Right lobe of liver (tissue), 6 donors: Measurements from ENCODE around the gene SEMA6B. TPM values are rescaled to one million over a fixed set of nuclear protein-coding genes. Genes with fewer than 3 reads are reported as not detected.

Experiments used
- ATAC-seq, 4 donors: fragments of 200-7000 bp; cut with Tn5 transposase; one replicate each; pipeline ENCODE4 v1.9.1; 2020; ENCODE audit warnings: mild to moderate bottlenecking in 4 of 4, moderate library complexity in 4 of 4
- DNase-seq, 3 donors: peaks; one replicate each; pipeline ENCODE4 v3.0.0-alpha.2; 2020
- H3K27ac ChIP-seq, 3 donors: fragments of 200-600 bp; one replicate each; pipeline ENCODE4 v1.8.0; 2022
- H3K27me3 ChIP-seq, 2 donors: fragments of 200-600 bp; one replicate each; pipeline ENCODE4 v1.8.0; 2022
- H3K36me3 ChIP-seq, 4 donors: fragments of 200-600 bp; sonication (generic) in 1 of 4; one replicate each; pipeline versions ENCODE4 v1.5.1 to v1.8.0; 2017 to 2022; ENCODE audit warnings: control low read depth in 1 of 4
- H3K4me1 ChIP-seq, 4 donors: fragments of 200-600 bp; sonication (generic) in 1 of 4; one replicate each; pipeline versions ENCODE4 v1.5.1 to v1.8.0; 2017 to 2022; ENCODE audit warnings: control low read depth in 1 of 4
- H3K4me3 ChIP-seq, 3 donors: fragments of 200-600 bp; one replicate each; pipeline ENCODE4 v1.8.0; 2022
- H3K9me3 ChIP-seq, 4 donors: fragments of 200-600 bp; sonication (generic) in 1 of 4; one replicate each; pipeline versions ENCODE4 v1.5.1 to v1.8.0; 2017 to 2022; ENCODE audit warnings: control low read depth in 1 of 4
- POLR2A ChIP-seq: fragments of 450-650 bp; IDR thresholded peaks from one replicate; pipeline ENCODE4 v1.6.1; 2017; ENCODE audit warnings: antibody characterized with exemption, mild to moderate bottlenecking
- WGBS: methylation state at CpG from one replicate; pipeline ENCODE4 v1.1.6; 2018; ENCODE audit warnings: low coverage, low lambda C conversion rate; ENCODE audit not compliant: insufficient coverage; ENCODE audit errors: missing lambda C conversion rate; 5-methylcytosine and 5-hydroxymethylcytosine counted together
- intact Hi-C, 2 donors: fragments of 100-400 bp; cut with DNase I; formaldehyde crosslinking; loops; one replicate each; pipeline versions ENCODE4 v1.11.2 to v1.14.1; 2022
- total RNA-seq, 6 experiments: library from RNA; depleted of rRNA in 2 of 6; stranded (reverse); fragments of >200 nt in 2 of 6; fragmentation: NEBNext Ultra II Directional in 3 of 6; extraction: Animal tissue kit (Norgen Biotek cat#: 25700) in 3 of 6; gene quantifications; one replicate each; pipeline versions ENCODE4 v1.1.0 to v1.2.4, GENCODE V29; 2016 to 2023
- TF ChIP-seq, protein P1 (sequence below), 4 donors: fragments of 200-600 bp in 3 of 4; fragments of 450-650 bp in 1 of 4; IDR thresholded peaks; one replicate each; pipeline versions ENCODE4 v1.5.1 to v1.8.0; 2016 to 2022; ENCODE audit warnings: antibody characterized with exemption in 4 of 4, mild to moderate bottlenecking in 2 of 4
- donor health status: DM: no; HTN: yes; CAD: no.
- donor health status: DM: no; HTN: no; CAD: no.
- donor health status: DM: no; HTN: no; CAD: no.
- donor health status: DM: no; HTN: yes; CAD: no.
- donor health status: DM: no; HTN: yes; CAD: no.

SEMA6B gene
- total RNA-seq, 6 experiments from 2014 or later, result 1.0 to 6.5 (median 2.3) TPM

DNA sequence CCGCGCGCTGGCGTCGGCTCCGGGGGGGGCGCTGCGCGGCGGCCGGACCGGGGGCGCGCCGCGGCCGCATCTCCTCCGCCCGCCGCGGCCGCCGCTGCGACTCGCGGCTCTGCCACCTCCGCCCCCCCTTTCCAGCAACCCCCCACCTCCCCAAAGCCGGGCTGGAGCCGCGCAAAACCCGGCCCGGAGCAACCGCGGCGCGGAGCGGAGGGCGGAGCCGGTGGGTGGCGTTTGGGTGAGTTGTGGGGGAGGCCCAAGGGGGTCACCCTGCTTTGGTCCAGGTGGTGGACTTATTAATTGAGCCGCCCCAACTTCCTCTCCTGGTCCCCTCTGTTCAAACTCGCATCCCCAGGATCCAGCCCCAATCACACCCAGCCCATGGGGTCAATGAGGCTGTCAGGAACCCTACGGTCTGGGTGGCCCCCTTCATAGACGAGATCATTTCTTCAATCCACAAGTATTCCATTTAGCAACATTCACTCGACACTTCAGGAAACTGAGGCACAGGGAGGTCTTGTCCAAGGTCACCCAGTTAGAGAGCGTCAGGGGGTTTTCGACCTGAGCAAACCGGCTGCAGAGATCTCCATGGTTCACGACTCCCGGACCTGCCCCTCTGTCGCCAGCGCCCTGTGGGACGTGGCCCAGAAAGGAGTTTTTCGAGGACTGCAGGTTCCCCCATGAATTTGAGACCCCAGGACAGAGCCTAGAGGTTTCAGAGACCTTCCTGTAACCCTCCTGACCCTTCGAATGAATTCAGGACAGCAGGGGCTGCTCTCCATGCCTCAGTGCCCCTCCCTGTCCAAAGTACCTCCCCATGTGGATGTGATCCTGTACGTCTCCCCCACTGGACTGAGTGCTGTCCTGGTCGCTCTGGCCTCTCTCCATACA, 22.4 kb upstream of the SEMA6B start:
- H3K4me3 ChIP-seq, result no peak overlapping the region
- H3K27ac ChIP-seq, result no peak overlapping the region
- TF ChIP-seq, protein P1, sequence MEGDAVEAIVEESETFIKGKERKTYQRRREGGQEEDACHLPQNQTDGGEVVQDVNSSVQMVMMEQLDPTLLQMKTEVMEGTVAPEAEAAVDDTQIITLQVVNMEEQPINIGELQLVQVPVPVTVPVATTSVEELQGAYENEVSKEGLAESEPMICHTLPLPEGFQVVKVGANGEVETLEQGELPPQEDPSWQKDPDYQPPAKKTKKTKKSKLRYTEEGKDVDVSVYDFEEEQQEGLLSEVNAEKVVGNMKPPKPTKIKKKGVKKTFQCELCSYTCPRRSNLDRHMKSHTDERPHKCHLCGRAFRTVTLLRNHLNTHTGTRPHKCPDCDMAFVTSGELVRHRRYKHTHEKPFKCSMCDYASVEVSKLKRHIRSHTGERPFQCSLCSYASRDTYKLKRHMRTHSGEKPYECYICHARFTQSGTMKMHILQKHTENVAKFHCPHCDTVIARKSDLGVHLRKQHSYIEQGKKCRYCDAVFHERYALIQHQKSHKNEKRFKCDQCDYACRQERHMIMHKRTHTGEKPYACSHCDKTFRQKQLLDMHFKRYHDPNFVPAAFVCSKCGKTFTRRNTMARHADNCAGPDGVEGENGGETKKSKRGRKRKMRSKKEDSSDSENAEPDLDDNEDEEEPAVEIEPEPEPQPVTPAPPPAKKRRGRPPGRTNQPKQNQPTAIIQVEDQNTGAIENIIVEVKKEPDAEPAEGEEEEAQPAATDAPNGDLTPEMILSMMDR (IDR thresholded peaks at IDR 0.05), result no peak
- TF ChIP-seq POLR2A, result no peak
- DNase-seq (no peak), ATAC-seq (no peak)
- 31% methylated on average over 12 of the region's 57 CpGs for WGBS
- peaks cover 0 to 8% of the 10 kb centered on the region in 2 donors for H3K27me3 ChIP-seq
- intact Hi-C loops, result no loop called here
- H3K36me3 ChIP-seq, result no peaks in the 10 kb centered on the region
- H3K4me1 ChIP-seq, result peaks cover 0 to 12% (median 5%) of the 10 kb centered on the region in 4 donors
- no peaks in the 10 kb centered on the region for H3K9me3 ChIP-seq

DNA sequence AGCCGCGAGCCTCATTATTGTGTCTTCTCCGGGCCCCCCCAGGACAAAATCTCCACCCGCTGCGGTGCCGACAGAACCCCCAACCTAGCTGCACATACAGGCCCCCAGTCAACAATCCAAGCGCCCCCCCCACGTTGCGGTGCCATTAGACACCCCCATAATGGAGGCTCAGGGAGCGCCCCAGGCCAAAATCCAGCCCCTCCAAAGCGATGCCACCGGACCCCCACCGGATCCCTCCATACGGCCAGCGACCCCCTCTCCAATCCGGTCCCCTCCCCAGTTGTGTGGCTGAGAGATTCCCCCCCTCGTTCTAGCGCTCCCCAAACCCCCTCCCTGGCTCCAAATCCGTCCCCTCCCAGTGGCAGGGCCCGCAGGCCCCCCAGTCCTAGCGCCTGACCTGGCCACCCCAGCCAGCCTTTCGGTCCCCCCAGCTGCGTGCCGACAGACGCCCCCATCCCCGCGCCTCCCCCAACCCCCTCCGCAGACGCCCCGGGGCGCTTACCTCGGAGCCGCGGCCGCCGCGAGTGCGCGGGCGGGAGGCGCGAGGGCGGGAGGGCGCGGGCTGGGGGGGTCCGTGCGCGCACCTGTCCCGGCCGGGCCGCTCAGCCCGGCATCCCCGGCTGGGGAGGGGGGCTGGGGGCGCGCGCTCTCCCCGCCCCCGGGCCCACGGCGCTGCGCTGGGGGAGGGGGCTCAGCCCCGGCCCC, 21.6 kb upstream of the SEMA6B start:
- H3K36me3 ChIP-seq, result no peaks in the 10 kb centered on the region
- no peak for TF ChIP-seq POLR2A
- TF ChIP-seq, protein P1 (IDR thresholded peaks at IDR 0.05), result no peak
- DNase-seq (no peak), ATAC-seq (no peak)
- WGBS, result 4% methylated on average over 4 of the region's 62 CpGs
- H3K27ac ChIP-seq, result no peak overlapping the region
- intact Hi-C loops, result no loop called here
- H3K9me3 ChIP-seq, result no peaks in the 10 kb centered on the region
- H3K4me3 ChIP-seq, result no peak overlapping the region
- H3K4me1 ChIP-seq, result peaks cover 0 to 12% (median 5%) of the 10 kb centered on the region in 4 donors
- peaks cover 0 to 8% of the 10 kb centered on the region in 2 donors for H3K27me3 ChIP-seq

DNA sequence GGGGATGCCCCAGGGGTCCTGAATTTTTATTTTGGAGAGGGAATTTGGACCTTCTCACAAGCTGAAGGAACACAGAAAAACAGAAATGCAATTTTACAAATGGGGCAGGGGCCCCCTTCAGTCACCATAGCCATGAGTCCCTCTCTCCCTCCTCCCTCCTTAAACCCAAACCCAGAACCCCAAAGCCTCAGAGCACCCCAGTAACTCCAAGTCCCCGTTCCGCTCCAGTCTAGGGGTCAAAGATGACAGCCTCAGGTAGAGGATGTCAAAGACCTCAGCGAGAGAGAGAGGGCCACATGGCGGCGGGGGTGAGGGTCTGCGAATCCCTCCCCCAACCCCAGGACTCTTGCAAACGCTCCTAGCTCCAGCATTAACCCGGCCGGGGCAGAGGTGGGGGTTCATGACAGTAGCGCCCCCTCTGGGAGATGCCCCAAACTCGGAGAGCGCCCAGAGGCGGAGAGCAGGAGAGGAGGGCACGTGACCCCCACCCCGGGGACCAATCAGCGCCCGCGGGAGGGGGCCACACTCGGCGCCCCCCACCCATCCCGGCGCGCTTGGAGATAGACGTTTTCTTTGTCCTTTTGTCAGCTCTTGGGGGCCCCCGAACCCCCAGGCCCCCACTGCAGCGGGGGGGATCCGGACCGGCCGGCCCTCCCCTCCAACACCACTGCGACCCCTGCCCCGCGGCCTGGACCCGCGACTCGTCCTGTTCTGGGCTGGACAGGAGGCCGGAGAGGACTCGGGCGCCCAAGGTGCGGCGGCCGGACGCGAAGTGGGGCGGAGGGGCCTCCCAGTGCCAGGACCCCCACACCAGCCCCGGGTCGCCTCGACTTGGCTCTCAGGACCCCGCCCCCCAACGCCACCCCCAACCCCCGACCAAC, 20.8 kb upstream of the SEMA6B start:
- Histone ChIP-seq H3K9me3 (no peaks in the 10 kb centered on the region), H3K4me3 (no peak overlapping the region), H3K36me3 (no peaks in the 10 kb centered on the region), H3K27me3 (peaks cover 0 to 8% of the 10 kb centered on the region in 2 donors), H3K4me1 (peaks cover 0 to 12% (median 5%) of the 10 kb centered on the region in 4 donors), H3K27ac (no peak overlapping the region)
- TF ChIP-seq POLR2A, result no peak
- TF ChIP-seq, protein P1 (IDR thresholded peaks at IDR 0.05), result no peak
- no peak for ATAC-seq
- DNase-seq, result no peak
- intact Hi-C loops, result no loop called here
- 4% methylated on average over 7 of the region's 50 CpGs for WGBS

DNA sequence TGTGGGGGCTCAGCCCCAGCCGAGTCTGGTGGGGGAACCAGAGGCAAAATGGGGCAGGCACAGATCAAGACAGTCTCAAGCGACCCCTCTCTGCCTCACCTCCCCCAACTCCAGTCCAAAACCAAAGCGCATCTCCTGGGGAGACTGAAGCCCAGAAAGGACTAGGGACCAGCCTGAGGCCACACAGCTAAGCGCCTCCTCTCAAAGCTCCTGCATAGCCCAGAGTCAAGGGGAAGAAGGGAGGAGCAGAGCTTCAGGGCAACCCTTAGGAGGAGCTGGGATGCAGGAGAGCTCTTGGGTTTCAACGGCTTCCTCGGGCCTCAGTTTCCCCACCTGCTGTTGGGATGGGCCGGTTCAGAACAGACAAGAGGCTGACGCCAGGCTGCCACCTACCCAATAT, 19.9 kb upstream of the SEMA6B start:
- Histone ChIP-seq H3K27me3 (peaks cover 0 to 5% of the 10 kb centered on the region in 2 donors), H3K4me3 (no peak overlapping the region), H3K4me1 (peaks cover 0 to 5% (median 3%) of the 10 kb centered on the region in 4 donors), H3K36me3 (no peaks in the 10 kb centered on the region), H3K9me3 (no peaks in the 10 kb centered on the region), H3K27ac (no peak overlapping the region)
- intact Hi-C loops, result loop anchor here (5.0 kb wide), 2 partner anchors 53 to 58 kb away; partner anchors contain the start of gene TNFAIP8L1 (in 1 of the 2)
- ATAC-seq, result no peak
- no peak for DNase-seq
- TF ChIP-seq, protein P1 (IDR thresholded peaks at IDR 0.05), result no peak
- no peak for TF ChIP-seq POLR2A
- 64% methylated on average over 3 of the region's 8 CpGs for WGBS
